Heart left ventricle (tissue), 16 donors: ENCODE results near the gene DOCK1. TPM values are rescaled to one million over a fixed set of nuclear protein-coding genes. Genes with fewer than 3 reads are reported as not detected.

ENCODE experiments used
- ATAC-seq, 4 donors: fragments of 200-7000 bp; cut with Tn5 transposase; one replicate each; pipeline ENCODE4 v1.9.1; 2020 to 2022; ENCODE audit warnings: moderate library complexity in 4 of 4, mild to moderate bottlenecking in 3 of 4, moderate number of reproducible peaks in 1 of 4
- DNase-seq, 5 donors: peaks; one replicate each; pipeline ENCODE4 v3.0.0-alpha.2; 2020
- H3K27ac ChIP-seq, 12 donors: fragments of 200-600 bp; sonication (generic) in 4 of 12; one replicate each; pipeline versions ENCODE4 v1.5.0 to v1.8.0; 2016 to 2022; ENCODE audit warnings: mild to moderate bottlenecking in 2 of 12
- H3K27me3 ChIP-seq, 9 donors: fragments of 200-600 bp; sonication (generic) in 2 of 9; one replicate each; pipeline versions ENCODE4 v1.5.1 to v1.8.0; 2016 to 2022; ENCODE audit warnings: mild to moderate bottlenecking in 3 of 9
- H3K36me3 ChIP-seq, 9 donors: fragments of 200-600 bp; sonication (generic) in 2 of 9; one replicate each; pipeline versions ENCODE4 v1.5.0 to v1.8.0; 2018 to 2022; ENCODE audit warnings: mild to moderate bottlenecking in 2 of 9
- H3K4me1 ChIP-seq, 12 donors: fragments of 200-600 bp; sonication (generic) in 4 of 12; one replicate each; pipeline versions ENCODE4 v1.5.0 to v1.8.0; 2016 to 2022; ENCODE audit warnings: mild to moderate bottlenecking in 3 of 12
- H3K4me3 ChIP-seq, 12 donors: fragments of 200-600 bp; sonication (generic) in 4 of 12; one replicate each; pipeline versions ENCODE4 v1.5.0 to v1.8.0; 2017 to 2022; ENCODE audit warnings: mild to moderate bottlenecking in 9 of 12, moderate library complexity in 4 of 12
- H3K9me3 ChIP-seq, 12 donors: fragments of 200-600 bp; sonication (generic) in 4 of 12; one replicate each; pipeline versions ENCODE4 v1.5.0 to v1.8.0; 2016 to 2022; ENCODE audit warnings: mild to moderate bottlenecking in 1 of 12
- CTCF ChIP-seq, 12 donors: fragments of 200-600 bp; sonication (generic) in 4 of 12; IDR thresholded peaks; one replicate each; pipeline versions ENCODE4 v1.5.0 to v1.8.0; 2018 to 2022; ENCODE audit warnings: antibody characterized with exemption in 12 of 12, mild to moderate bottlenecking in 5 of 12
- POLR2A ChIP-seq, 2 donors: fragments of 450-650 bp; IDR thresholded peaks; one replicate each; pipeline ENCODE4 v1.6.1; 2017; ENCODE audit warnings: antibody characterized with exemption in 2 of 2, mild to moderate bottlenecking in 2 of 2, moderate library complexity in 2 of 2
- WGBS, 4 donors: extraction: QIAGEN DNeasy Blood & Tissue Kit in 2 of 4; methylation state at CpG; one replicate each; pipeline versions ENCODE4 v1.1.5 to v1.1.7; 2013 to 2018; 5-methylcytosine and 5-hydroxymethylcytosine counted together
- intact Hi-C, 10 donors: fragments of 100-400 bp; cut with DNase I; formaldehyde crosslinking; loops; one replicate each; pipeline versions ENCODE4 v1.11.1 to v1.14.2; 2022
- polyA plus RNA-seq, 2 donors: library from polyadenylated mRNA; stranded (reverse); fragments of 200-250 nt; gene quantifications; one replicate each; pipeline ENCODE4 v1.2.3, GENCODE V29; 2013
- total RNA-seq, 9 donors: library from RNA; depleted of rRNA in 2 of 9; stranded (reverse); fragments of >200 nt in 2 of 9; fragmentation: NEBNext Ultra II Directional in 3 of 9; extraction: Animal tissue kit (Norgen Biotek cat#: 25700) in 3 of 9; gene quantifications; one replicate each; pipeline versions ENCODE4 v1.1.0 to v1.2.4, GENCODE V29; 2016 to 2023
- donor health status: ischemic (EF 13 %, LVEDD 7.1; RV severe dilation, severe dysfunction).
- donor health status: healthy with polysubstance abuse.
- donor health status: DM: no; HTN: yes; CAD: no.
- donor health status: DM: no; HTN: no; CAD: no.
- donor health status: ischemic (EF 25% LVEDD 6.9; RV normal size, moderate dysfunction).
- donor health status: ischemic (EF 25% LVEDD 5.7; RV mildly dilated, moderate dysfunction).
- donor health status: healthy.
- donor health status: DM: yes; HTN: yes; CAD: no.
- donor health status: ischemic (EF 35%, LVEDD 5.7; RV mildly dilated, moderate dysfunction).
- donor health status: nonischemic (EF 11% LVEDD 7.7; RV severe dilation, severe dysfunction).
- donor health status: DM: yes; HTN: yes; CAD: no.
- donor health status: PGD.
- donor health status: ischemic (EF 29% LVEDD 5.4; RV normal size, mild dysfunction).
- donor health status: nonischemic (EF 23%, LVEDD 6.1; RV moderate dilation, normal function).

DOCK1 gene
- total and polyA plus RNA-seq, 11 donors, result 5.0 to 31.6 (median 18.6) TPM

- no peak overlapping the region for H3K27ac ChIP-seq
- DNase-seq (peak in 4 of 5 donors; percentile 37 to 55 (median 54)), ATAC-seq (no peak)
- H3K9me3 ChIP-seq, result no peaks in the 10 kb centered on the region
- peaks cover 0 to 33% (median 16%) of the 10 kb centered on the region in 9 donors for H3K36me3 ChIP-seq
- no peak overlapping the region for H3K4me3 ChIP-seq
- H3K4me1 ChIP-seq, result peaks cover 0 to 6% (median 0%) of the 10 kb centered on the region in 12 donors
- intact Hi-C loops, result loop anchor here in 1 of 10 donors (10.0 kb wide), 1 partner anchor 218 kb away; no protein-coding TSS in a partner anchor
- TF ChIP-seq CTCF (IDR thresholded peaks at IDR 0.05) (no peak), POLR2A (IDR thresholded peaks at IDR 0.05) (no peak)
- WGBS, 4 donors, result 27 to 35% (median 30%) methylated on average over 4 of the region's 4 CpGs
- no peaks in the 10 kb centered on the region for H3K27me3 ChIP-seq
Observed at GRCh38 chr10:127117125-127117524, 211.9 kb downstream of the DOCK1 start.

- Histone ChIP-seq H3K27ac (no peak overlapping the region), H3K4me3 (no peak overlapping the region), H3K4me1 (peaks cover 0 to 6% (median 0%) of the 10 kb centered on the region in 12 donors), H3K27me3 (no peaks in the 10 kb centered on the region), H3K36me3 (peaks cover 0 to 23% (median 14%) of the 10 kb centered on the region in 9 donors), H3K9me3 (no peaks in the 10 kb centered on the region)
- DNase-seq (no peak), ATAC-seq (no peak)
- intact Hi-C loops, result loop anchor here in 1 of 10 donors (10.0 kb wide), 1 partner anchor 217 kb away; no protein-coding TSS in a partner anchor
- TF ChIP-seq CTCF (IDR thresholded peaks at IDR 0.05), result no peak
- TF ChIP-seq POLR2A (IDR thresholded peaks at IDR 0.05), result no peak
Observed at GRCh38 chr10:127118034-127118433, 212.8 kb downstream of the DOCK1 start.

GRCh38 chr10:127119936-127120335 is 214.7 kb downstream of the DOCK1 start:
- no peaks in the 10 kb centered on the region for H3K27me3 ChIP-seq
- no peak overlapping the region for H3K27ac ChIP-seq
- TF ChIP-seq CTCF (IDR thresholded peaks at IDR 0.05) (no peak), POLR2A (IDR thresholded peaks at IDR 0.05) (no peak)
- ATAC-seq, result peak in 3 of 4 donors; percentile 37 to 77 (median 43)
- H3K36me3 ChIP-seq, result peaks cover 0 to 18% (median 4%) of the 10 kb centered on the region in 9 donors
- no peak overlapping the region for H3K4me3 ChIP-seq
- intact Hi-C loops, result loop anchor here in 1 of 10 donors (10.0 kb wide), 1 partner anchor 215 kb away; no protein-coding TSS in a partner anchor
- DNase-seq, result no peak
- 69 to 76% (median 74%) methylated on average over 8 of the region's 8 CpGs for WGBS, 4 donors
- peaks cover 0 to 6% (median 0%) of the 10 kb centered on the region in 12 donors for H3K4me1 ChIP-seq
- no peaks in the 10 kb centered on the region for H3K9me3 ChIP-seq

GRCh38 chr10:127122831-127123230 is 217.6 kb downstream of the DOCK1 start:
- no peak for ATAC-seq
- Histone ChIP-seq H3K4me1 (no peaks in the 10 kb centered on the region), H3K9me3 (no peaks in the 10 kb centered on the region), H3K36me3 (peaks cover 0 to 43% (median 10%) of the 10 kb centered on the region in 9 donors), H3K27ac (no peak overlapping the region), H3K27me3 (no peaks in the 10 kb centered on the region), H3K4me3 (no peak overlapping the region)
- no peak for DNase-seq
- WGBS, 4 donors, result 74 to 98% (median 74%) methylated on average over 4 of the region's 4 CpGs
- TF ChIP-seq CTCF (IDR thresholded peaks at IDR 0.05), result no peak
- TF ChIP-seq POLR2A (IDR thresholded peaks at IDR 0.05), result no peak
- intact Hi-C loops, result no loop called here
